GM18507 (cell line): ENCODE measurements around the gene RPH3AL.
"Not testable (repeated sequence)": the region's sequence is repeated elsewhere in the genome, so short reads cannot be mapped to it uniquely, and the experiment has no call there.

Experiments used
- DNase-seq: peaks from one replicate; pipeline ENCODE4 v3.0.0; 2011; ENCODE audit warnings: low read depth; ENCODE audit not compliant: insufficient read length; ENCODE audit errors: extremely low spot score
- FAIRE-seq: peaks from 2 replicates; lab custom pipeline; 2011; peaks lifted over from hg19 to GRCh38; lab: Jason Lieb, UNC

Gene RPH3AL

GRCh38 chr17:323721-324571 lies 28.7 kb downstream of the RPH3AL start:
- FAIRE-seq (no peak), DNase-seq (no peak)

- FAIRE-seq (no peak), DNase-seq (no peak)
Measured at GRCh38 chr17:323181-323580, 29.4 kb downstream of the RPH3AL start.

- FAIRE-seq (no peak), DNase-seq (no peak)
Measured at GRCh38 chr17:322006-322780, 30.4 kb downstream of the RPH3AL start.

- DNase-seq = no peak
- no peak for FAIRE-seq
Measured at GRCh38 chr17:321386-321941, 31.1 kb downstream of the RPH3AL start.

- FAIRE-seq (no peak), DNase-seq (no peak)
Measured at GRCh38 chr17:320809-321385, 31.7 kb downstream of the RPH3AL start.

GRCh38 chr17:320139-320538 lies 32.5 kb downstream of the RPH3AL start:
- FAIRE-seq = no peak
- DNase-seq = no peak

GRCh38 chr17:319266-319665 lies 33.3 kb downstream of the RPH3AL start:
- FAIRE-seq (no peak), DNase-seq (no peak)

GRCh38 chr17:317070-317469 lies 35.5 kb downstream of the RPH3AL start:
- not testable (repeated sequence) for DNase-seq, FAIRE-seq

GRCh38 chr17:315399-315798 lies 37.2 kb downstream of the RPH3AL start:
- DNase-seq = not testable (repeated sequence)
- FAIRE-seq = peak; percentile 78

GRCh38 chr17:314614-314944 lies 38.0 kb downstream of the RPH3AL start:
- DNase-seq, FAIRE-seq: not testable (repeated sequence)

GRCh38 chr17:313911-314613 lies 38.5 kb downstream of the RPH3AL start:
- DNase-seq (no peak), FAIRE-seq (no peak)

GRCh38 chr17:313231-313630 lies 39.4 kb downstream of the RPH3AL start:
- no peak for DNase-seq
- no peak for FAIRE-seq

- no peak for DNase-seq
- FAIRE-seq = no peak
Measured at GRCh38 chr17:312476-313148, 40.0 kb downstream of the RPH3AL start.

- DNase-seq = no peak
- FAIRE-seq = no peak
Measured at GRCh38 chr17:311119-311782, 41.4 kb downstream of the RPH3AL start.

GRCh38 chr17:310111-311010 lies 42.2 kb downstream of the RPH3AL start:
- FAIRE-seq (no peak), DNase-seq (no peak)

GRCh38 chr17:309361-309888 lies 43.2 kb downstream of the RPH3AL start:
- FAIRE-seq (no peak), DNase-seq (no peak)

GRCh38 chr17:307741-308507 lies 44.7 kb downstream of the RPH3AL start:
- no peak for DNase-seq
- no peak for FAIRE-seq
